ENCODE measurements around the gene CHMP4B.
"Not testable (repeated sequence)": the region's sequence is repeated elsewhere in the genome, so short reads cannot be mapped to it uniquely, and the experiment has no call there.

Gene CHMP4B

DNA sequence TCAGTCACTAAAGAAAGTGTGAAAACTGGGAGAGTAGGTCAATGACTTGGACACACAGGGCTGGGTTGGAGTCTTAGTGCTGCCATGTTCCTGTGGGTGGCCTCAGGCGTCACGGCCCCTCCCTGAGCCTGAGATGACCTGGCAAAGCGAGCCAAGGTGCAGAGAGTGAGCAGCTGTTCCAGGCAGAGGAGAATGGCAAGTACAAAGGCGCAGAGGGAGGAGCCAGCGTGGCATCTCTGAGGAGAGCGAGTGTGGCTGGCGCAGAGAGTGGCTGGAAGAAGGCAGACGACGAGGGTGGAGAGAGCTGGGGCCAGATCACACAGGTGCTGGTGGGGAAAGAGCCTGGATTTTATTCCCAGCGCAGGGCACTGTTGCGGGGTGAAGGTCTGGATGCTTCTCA is 20.6 kb upstream of the CHMP4B start:
- DNase-seq, result no peak

GRCh38 chr20:33791021-33791420 is 20.1 kb upstream of the CHMP4B start:
- no peak for DNase-seq

DNA sequence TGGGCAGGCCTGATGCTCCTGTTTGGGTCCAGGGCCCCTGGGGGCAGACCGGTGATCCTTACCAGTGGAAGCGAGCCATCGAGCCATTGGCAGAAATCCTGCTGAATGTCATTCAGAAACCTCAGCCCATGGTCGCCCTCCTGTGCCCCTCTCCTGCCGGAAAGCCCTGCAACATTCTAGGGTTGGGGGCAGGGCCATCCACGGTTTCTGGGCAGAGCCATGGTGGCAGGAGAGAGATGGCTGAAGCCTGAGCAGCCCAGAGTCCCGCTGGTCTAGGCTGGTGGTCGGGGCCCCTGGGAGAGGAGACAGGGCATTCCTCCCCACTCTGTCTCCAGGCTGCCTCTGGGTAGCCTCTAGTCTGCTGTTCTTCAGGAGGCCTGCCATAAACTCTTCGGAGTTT is 19.6 kb upstream of the CHMP4B start:
- no peak for DNase-seq

GRCh38 chr20:33791959-33792597 is 19.1 kb upstream of the CHMP4B start:
- DNase-seq, result peak; percentile 37

GRCh38 chr20:33792598-33792989 is 18.6 kb upstream of the CHMP4B start:
- not testable (repeated sequence) for DNase-seq

- no peak for DNase-seq
These were observed 17.9 kb upstream of the CHMP4B start for GRCh38 chr20:33793011-33793931.

GRCh38 chr20:33796263-33796906 is 14.8 kb upstream of the CHMP4B start:
- DNase-seq, result no peak

GRCh38 chr20:33796907-33797544 is 14.1 kb upstream of the CHMP4B start:
- no peak for DNase-seq

DNA sequence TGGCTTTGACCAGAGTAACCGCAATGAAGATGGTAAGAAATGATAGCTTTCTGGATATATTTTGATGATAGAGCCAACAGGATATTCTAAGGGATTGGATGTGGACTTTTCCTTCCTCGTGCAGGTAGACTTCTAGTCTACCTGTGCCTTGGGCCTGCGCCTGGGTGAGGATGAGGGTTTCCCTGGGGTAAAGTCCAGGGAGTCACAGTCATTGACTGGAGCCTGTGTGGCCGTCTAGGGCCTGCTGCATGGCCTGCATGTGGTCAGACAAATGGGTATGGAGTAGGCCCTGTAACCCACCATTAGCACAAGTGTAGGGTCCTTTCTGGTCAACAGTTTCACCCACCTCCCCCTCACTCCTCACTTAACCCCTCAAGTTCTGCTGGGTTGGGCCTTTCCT is 12.7 kb upstream of the CHMP4B start:
- no peak for DNase-seq

GRCh38 chr20:33803921-33804337 is 7.2 kb upstream of the CHMP4B start:
- no peak for DNase-seq

- DNase-seq, result no peak
These were observed 2.8 kb upstream of the CHMP4B start for GRCh38 chr20:33808388-33808787.

DNA sequence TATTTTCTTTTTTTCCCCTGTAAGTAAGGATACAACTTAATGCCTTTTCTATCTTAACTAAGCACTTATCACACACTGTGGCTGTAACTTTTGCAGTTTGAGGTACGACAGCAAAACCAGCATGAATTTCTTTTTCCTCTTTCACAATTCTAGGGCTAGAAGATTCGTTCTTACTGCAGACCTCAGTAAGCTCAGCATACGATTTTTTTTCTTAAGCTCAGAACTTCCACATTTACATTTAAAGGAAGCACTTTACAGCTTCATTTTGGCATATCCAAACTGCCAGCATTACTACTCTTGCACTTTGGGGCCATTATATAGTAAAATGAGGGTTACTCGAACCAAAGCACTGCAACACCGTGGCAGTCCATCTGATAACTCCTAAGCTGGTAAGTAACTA is 889 bp upstream of the CHMP4B start:
- DNase-seq, result no peak

- no peak for DNase-seq
These were observed 616 bp downstream of the CHMP4B start for GRCh38 chr20:33811776-33812151.

DNA sequence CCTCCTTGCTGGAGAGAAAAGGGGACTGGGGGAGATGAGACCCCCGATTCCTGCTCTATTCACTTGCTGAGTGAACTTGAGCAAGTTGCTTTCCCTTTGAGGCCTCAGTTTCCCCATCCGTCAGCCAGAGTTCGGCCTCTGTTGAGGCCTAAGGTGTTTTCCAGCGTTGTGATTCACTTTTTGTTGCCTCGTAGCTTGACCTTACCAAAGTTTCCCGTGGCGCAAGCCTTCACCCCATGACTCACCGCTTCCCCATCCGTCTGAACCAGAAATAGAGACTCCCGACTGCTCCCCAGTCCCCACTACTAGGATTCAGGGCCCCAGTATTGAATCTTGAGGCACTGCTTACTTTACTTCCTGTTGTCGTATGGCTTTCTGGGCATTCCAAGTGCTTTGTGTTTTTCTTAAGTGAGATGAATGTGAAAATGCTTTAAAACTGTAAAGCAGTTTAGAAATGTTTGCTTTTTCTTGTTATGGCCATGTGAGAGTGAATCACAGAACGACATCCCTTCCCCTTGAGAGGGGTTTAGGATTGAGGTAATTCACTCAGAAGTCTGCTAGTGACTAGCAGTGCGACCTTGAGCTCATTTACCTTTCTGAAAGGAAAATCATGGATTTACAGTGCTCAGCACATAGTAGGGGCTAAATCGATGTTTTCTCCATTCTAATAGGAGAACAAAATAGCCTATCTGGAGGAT is 1.2 kb downstream of the CHMP4B start:
- peak; percentile 17 for DNase-seq

DNA sequence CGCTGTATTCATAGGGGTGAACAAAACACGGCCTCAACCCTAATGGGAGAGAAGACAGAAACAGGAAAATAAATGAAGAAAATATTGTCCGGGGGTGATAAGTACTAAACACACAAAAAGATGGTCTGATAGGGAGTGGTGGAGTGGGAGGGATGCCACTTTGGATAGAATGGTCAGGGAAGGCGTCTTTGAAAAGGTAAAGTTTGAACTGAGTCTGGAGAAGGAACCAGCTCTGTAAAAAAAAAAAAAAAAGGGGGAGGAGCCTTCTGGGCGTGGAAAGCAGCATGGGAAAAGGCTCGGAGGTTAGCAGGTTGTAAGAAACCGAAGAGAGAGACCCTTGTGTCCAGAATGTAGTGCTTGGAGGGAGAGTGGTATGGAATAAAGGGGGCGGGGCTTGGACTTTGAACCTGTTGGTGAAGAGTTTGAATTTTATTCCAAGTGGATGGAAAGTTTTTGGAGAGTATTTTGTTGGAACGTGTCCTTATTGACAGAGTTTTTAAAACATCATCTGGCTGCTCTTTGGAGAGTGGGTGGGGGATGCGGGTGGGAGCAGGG is 1.8 kb downstream of the CHMP4B start:
- DNase-seq, result no peak

DNA sequence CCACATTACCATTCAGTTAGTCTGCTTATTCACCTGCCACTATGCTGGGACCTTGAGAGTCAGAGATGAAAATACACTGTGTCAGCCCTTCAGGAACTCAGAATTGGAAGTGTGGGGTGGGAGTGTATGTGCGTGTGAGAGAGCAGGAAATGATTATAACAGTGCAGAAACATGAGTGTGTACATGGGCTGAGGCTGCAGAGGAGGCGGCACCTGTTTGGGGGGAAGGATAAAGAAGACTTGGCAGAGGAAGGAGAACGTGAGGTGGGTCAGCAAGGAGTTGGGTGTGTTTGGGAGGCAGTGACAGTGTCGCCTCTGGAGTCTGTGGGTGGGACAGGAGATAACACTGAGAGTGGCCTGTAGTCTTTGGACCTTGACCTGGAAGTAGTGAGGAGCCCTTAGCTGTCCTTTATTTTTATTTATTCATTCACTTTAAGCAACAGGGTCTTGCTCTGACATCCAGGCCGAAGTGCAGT is 3.1 kb downstream of the CHMP4B start:
- no peak for DNase-seq

GRCh38 chr20:33815671-33816070 is 4.5 kb downstream of the CHMP4B start:
- no peak for DNase-seq

GRCh38 chr20:33816191-33816590 is 5.0 kb downstream of the CHMP4B start:
- DNase-seq, result no peak

GRCh38 chr20:33817411-33817810 is 6.3 kb downstream of the CHMP4B start:
- no peak for DNase-seq

- no peak for DNase-seq
These were observed 8.3 kb downstream of the CHMP4B start for GRCh38 chr20:33819456-33819855.

- no peak for DNase-seq
These were observed 9.2 kb downstream of the CHMP4B start for GRCh38 chr20:33820362-33820761.

DNA sequence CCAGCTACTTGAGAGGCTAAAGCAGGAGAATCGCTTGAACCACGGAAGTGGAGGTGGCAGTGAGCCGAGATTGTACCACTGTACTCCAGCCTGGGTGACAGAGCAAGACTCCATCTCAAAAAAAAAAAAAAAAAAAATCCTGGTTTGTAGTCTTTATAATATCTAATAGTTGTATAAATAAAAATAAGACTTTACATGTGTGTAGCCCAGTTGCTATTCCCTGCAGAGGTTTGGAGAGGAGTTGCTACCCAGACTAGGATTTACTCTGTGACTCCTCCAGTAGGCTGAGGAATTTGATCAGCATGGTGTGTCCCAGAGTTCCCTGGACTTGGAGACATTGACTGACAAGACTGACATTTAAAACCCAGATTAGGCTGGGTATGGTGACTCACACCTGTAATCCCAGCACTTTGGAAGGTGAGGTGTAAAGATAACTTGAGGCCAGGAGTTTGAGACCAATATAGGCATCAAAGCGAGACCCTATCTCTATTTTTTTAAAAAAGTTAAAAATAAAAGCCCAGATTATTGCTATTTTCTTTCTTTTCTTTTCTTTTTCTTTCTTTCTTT is 10.2 kb downstream of the CHMP4B start:
- no peak for DNase-seq

Measured in T-helper 9 cell (primary cell).